Gastrocnemius medialis (tissue), 4 donors: Measurements from ENCODE around the gene PPP2R3B.

Experiments used
- CTCF ChIP-seq, 5 experiments: fragments of 450-650 bp in 3 of 5; fragments of 200-600 bp in 2 of 5; sonication (generic) in 2 of 5; IDR thresholded peaks in 4 of 5; conservative IDR thresholded peaks in 1 of 5; 1 replicate in 4 of 5; 2 replicates in 1 of 5; pipeline ENCODE4 v1.5.1; 2016 to 2019; ENCODE audit warnings: antibody characterized with exemption in 5 of 5, mild to moderate bottlenecking in 3 of 5, moderate library complexity in 3 of 5
- POLR2A ChIP-seq, 2 donors: fragments of 450-650 bp; IDR thresholded peaks; one replicate each; pipeline ENCODE4 v1.6.1; 2017; ENCODE audit warnings: antibody characterized with exemption in 2 of 2, mild to moderate bottlenecking in 2 of 2, moderate library complexity in 2 of 2

GRCh38 chrX:351736-352135, 35.0 kb downstream of the PPP2R3B start:
- TF ChIP-seq CTCF (IDR thresholded peaks at IDR 0.05 in 4 of 5, conservative IDR thresholded peaks at IDR 0.05 in 1 of 5) (no peak), POLR2A (IDR thresholded peaks at IDR 0.05) (no peak)
